Endometrium (tissue), 2 donors: ENCODE results near the gene RBMY1E.
"Not testable (repeated sequence)": the region's sequence is repeated elsewhere in the genome, so short reads cannot be mapped to it uniquely, and the experiment has no call there.

Source experiments
- FAIRE-seq: peaks from 2 replicates; lab custom pipeline; 2012; peaks lifted over from hg19 to GRCh38; lab: Jason Lieb, UNC
- donor health status: control.
- donor health status: control.

Gene RBMY1E

DNA sequence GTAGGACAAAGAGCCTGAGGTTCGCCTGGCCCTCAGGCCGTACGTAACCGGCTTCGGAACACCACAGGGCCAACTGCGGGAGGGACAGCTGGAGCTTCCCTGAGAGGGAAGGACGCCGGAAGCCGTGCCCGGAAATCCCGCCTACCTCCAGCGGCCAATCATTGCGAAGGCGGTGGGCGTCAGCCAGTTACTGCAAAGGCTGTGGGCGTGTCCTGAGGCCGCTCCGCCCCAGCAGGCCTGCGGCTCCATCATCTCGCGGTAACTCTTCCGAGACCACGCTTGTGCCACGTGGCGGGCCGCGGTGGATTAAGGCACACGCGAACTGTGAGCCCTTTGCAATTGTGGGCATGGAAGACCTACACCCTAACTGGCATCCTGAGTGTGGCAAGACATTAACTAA is at the start of gene RBMY1E:
Gene RBMY1E, minus strand, starts transcription at position 101 of the 400 bp plus-strand sequence. CDS start 1,978 bp downstream, outside the sequence.
- not testable (repeated sequence) for FAIRE-seq

- FAIRE-seq, result not testable (repeated sequence)
Measured at GRCh38 chrY:21894426-21894825, 23.4 kb downstream of the RBMY1E start, which contains the start of gene RBMY1D. Gene RBMY1D, minus strand, starts transcription at chrY:21894526. Its CDS starts 2,013 bp downstream, at chrY:21892513.

DNA sequence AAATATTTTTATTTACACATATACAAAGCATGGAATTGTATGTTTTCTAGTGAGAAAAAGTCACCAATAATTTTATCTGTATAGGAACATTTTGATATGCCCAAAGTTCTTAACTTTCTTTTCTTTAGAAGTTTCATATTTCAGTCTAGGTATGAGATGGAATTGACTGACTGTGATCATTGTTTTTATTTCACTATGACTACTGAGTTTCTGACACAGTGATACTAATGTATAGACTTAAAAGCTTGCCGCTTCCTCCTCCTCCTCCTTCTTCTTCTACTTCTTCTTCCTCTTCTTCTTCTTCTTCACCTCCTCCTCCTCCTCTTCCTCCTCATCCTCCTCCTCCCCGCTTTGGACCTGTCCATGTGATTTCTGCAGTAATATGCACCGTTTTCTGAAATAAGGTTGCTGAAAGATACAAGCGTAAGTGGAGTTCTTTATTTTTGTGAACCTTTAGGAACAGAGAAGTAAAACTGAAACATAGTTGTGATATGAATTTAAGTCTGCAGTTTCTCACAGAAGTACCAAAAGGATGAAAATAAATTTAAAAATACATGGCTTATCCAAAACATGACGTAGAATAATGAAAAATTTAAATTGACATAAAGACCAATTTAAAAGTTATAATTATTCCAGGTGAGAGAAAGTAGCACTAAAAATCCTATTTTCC is 48.3 kb downstream of the RBMY1E start:
- FAIRE-seq, result not testable (repeated sequence)
